H1 (cell line): ENCODE measurements around the gene LEUTX. TPM values are rescaled to one million over a fixed set of nuclear protein-coding genes. Genes with fewer than 3 reads are reported as not detected.

Source experiments
- microRNA-seq, 2 experiments: library from miRNA; unstranded; fragments of <30 nt; microRNA quantifications; one replicate each; pipeline versions ENCODE4 to v1.2.0, GENCODE V29; 2016 to 2020; ENCODE audit warnings: borderline microRNAs expressed in 2 of 2, borderline number of aligned reads in 2 of 2, borderline replicate concordance in 1 of 2
- polyA plus RNA-seq, 7 experiments: library from polyadenylated mRNA; depleted of rRNA in 3 of 7; stranded (reverse) in 5 of 7; unstranded in 2 of 7; fragments of >200 nt in 5 of 7; fragments of 200-250 nt in 2 of 7; gene quantifications; 1 replicate in 5 of 7; 2 replicates in 1 of 7; 4 replicates in 1 of 7; pipeline versions ENCODE4 v1.2.1 to v1.2.3, GENCODE V29; 2011 to 2013; ENCODE audit warnings: missing spikeins in 2 of 7, mixed read lengths in 2 of 7
- small RNA-seq: library from polyadenylated mRNA; stranded (forward); fragments of <200 nt; extraction: miRNeasy Mini kit (QIAGEN cat#:217004); gene quantifications from one replicate; pipeline ENCODE3, GENCODE V24; 2013; ENCODE audit not compliant: insufficient read depth
- total RNA-seq: library from RNA; stranded (reverse); fragmentation: NEBNext Ultra II Directional; extraction: Animal tissue kit (Norgen Biotek cat#: 25700); gene quantifications from 2 replicates; pipeline ENCODE4 v1.2.1, GENCODE V29; 2021

Gene LEUTX
- total and polyA plus RNA-seq, 2 of the 8 experiments (the other 6 are each of a cell fraction or from before 2014, with no cell fraction given) = not detected

Small RNAs within 50 kb of the gene (microRNA-seq; reads per million reads assigned to microRNA genes)
- gene MIR6719 = 0 reads per million in 2 experiments

Small RNAs within 50 kb of the gene (small RNA-seq; reads per million reads assigned to genes)
- gene MIR6719 = not detected

Other genes starting within 250 kb of the LEUTX start
- gene EID2B, start 246.0 kb upstream of the LEUTX start, total RNA-seq = 2.4 and 3.4 TPM in 2 replicates
- gene EID2B, start 246.0 kb upstream of the LEUTX start, polyA plus RNA-seq (2011; rRNA removed) = 2.1 and 11.3 TPM in 2 replicates
- 29.6 and 29.9 TPM in 2 replicates for gene EID2, start 238.7 kb upstream of the LEUTX start, total RNA-seq
- 7.6 and 7.8 TPM in 2 replicates for gene EID2, start 238.7 kb upstream of the LEUTX start, polyA plus RNA-seq (2011; rRNA removed)
- not detected in 2 replicates for gene LGALS13, start 176.3 kb upstream of the LEUTX start, total RNA-seq
- gene LGALS13, start 176.3 kb upstream of the LEUTX start, polyA plus RNA-seq (2011; rRNA removed) = not detected in 2 replicates
- not detected in 2 replicates for gene LGALS16, start 122.9 kb upstream of the LEUTX start, total RNA-seq
- not detected in 2 replicates for gene LGALS16, start 122.9 kb upstream of the LEUTX start, polyA plus RNA-seq (2011; rRNA removed)
- gene LGALS14, start 74.4 kb upstream of the LEUTX start, total RNA-seq = 0.50 and 1.1 TPM in 2 replicates
- 0.22 and 0.77 TPM in 2 replicates for gene LGALS14, start 74.4 kb upstream of the LEUTX start, polyA plus RNA-seq (2011; rRNA removed)
- gene CLC, start 40.8 kb upstream of the LEUTX start, total RNA-seq = 10.1 and 12.4 TPM in 2 replicates
- gene CLC, start 40.8 kb upstream of the LEUTX start, polyA plus RNA-seq (2011; rRNA removed) = 4.0 and 6.4 TPM in 2 replicates
- gene DYRK1B, start 55.3 kb downstream of the LEUTX start, total RNA-seq = 14.8 and 15.8 TPM in 2 replicates
- gene DYRK1B, start 55.3 kb downstream of the LEUTX start, polyA plus RNA-seq (2011; rRNA removed) = 6.9 and 13.6 TPM in 2 replicates
- 790 and 809 TPM in 2 replicates for gene FBL, start 67.5 kb downstream of the LEUTX start, total RNA-seq
- 1,361 and 1,596 TPM in 2 replicates for gene FBL, start 67.5 kb downstream of the LEUTX start, polyA plus RNA-seq (2011; rRNA removed)
- 2.9 and 3.1 TPM in 2 replicates for gene FCGBP, start 155.8 kb downstream of the LEUTX start, total RNA-seq
- 1.1 and 2.6 TPM in 2 replicates for gene FCGBP, start 155.8 kb downstream of the LEUTX start, polyA plus RNA-seq (2011; rRNA removed)
- gene PSMC4, start 192.3 kb downstream of the LEUTX start, total RNA-seq = 126 and 127 TPM in 2 replicates
- gene PSMC4, start 192.3 kb downstream of the LEUTX start, polyA plus RNA-seq (2011; rRNA removed) = 116 and 148 TPM in 2 replicates
- 1.1 and 1.9 TPM in 2 replicates for gene ZNF546, start 218.2 kb downstream of the LEUTX start, total RNA-seq
- 0.05 and 0.21 TPM in 2 replicates for gene ZNF546, start 218.2 kb downstream of the LEUTX start, polyA plus RNA-seq (2011; rRNA removed)